AML-193 (cell line): ENCODE data around the gene BRF1.

Experiments used
- DNase-seq, 2 experiments: peaks; one replicate each; lab custom pipeline; 2025; lab: John Stamatoyannopoulos, UW

Gene BRF1

GRCh38 chr14:105171004-105171673 is 129.7 kb downstream of the BRF1 start:
- no peak for DNase-seq

- no peak for DNase-seq
Observed at GRCh38 chr14:105169776-105170655, 130.8 kb downstream of the BRF1 start.

- no peak for DNase-seq
Observed at GRCh38 chr14:105168979-105169507, 131.8 kb downstream of the BRF1 start.

GRCh38 chr14:105168496-105168978 is 132.3 kb downstream of the BRF1 start, which contains the start of gene JAG2:
Gene JAG2 (minus strand): TSS chr14:105168776. CDS start chr14:105168420, 356 bp downstream.
- no peak for DNase-seq

GRCh38 chr14:105168093-105168420 is 132.7 kb downstream of the BRF1 start:
- no peak for DNase-seq

- no peak for DNase-seq
Observed at GRCh38 chr14:105167303-105168092, 133.3 kb downstream of the BRF1 start.

GRCh38 chr14:105166571-105167302 is 134.1 kb downstream of the BRF1 start:
- DNase-seq, result no peak

- DNase-seq, result no peak
Observed at GRCh38 chr14:105165761-105166485, 134.9 kb downstream of the BRF1 start.

- no peak for DNase-seq
Observed at GRCh38 chr14:105165134-105165704, 135.6 kb downstream of the BRF1 start.

- no peak for DNase-seq
Observed at GRCh38 chr14:105163040-105163742, 137.6 kb downstream of the BRF1 start.

GRCh38 chr14:105162669-105162979 is 138.2 kb downstream of the BRF1 start:
- no peak for DNase-seq

GRCh38 chr14:105161964-105162668 is 138.7 kb downstream of the BRF1 start:
- no peak for DNase-seq

GRCh38 chr14:105161309-105161708 is 139.5 kb downstream of the BRF1 start:
- DNase-seq, result no peak

GRCh38 chr14:105160776-105161175 is 140.0 kb downstream of the BRF1 start:
- DNase-seq, result no peak

- DNase-seq, result no peak
Observed at GRCh38 chr14:105159344-105159743, 141.5 kb downstream of the BRF1 start.
